GM21786 (cell line): Measurements from ENCODE around the gene SNX33.
"Not testable (repeated sequence)": the region's sequence is repeated elsewhere in the genome, so short reads cannot be mapped to it uniquely, and the experiment has no call there.

Experiments
- ATAC-seq: cut with Tn5 transposase; IDR thresholded peaks from one replicate; pipeline ENCODE4 v1.9.1; 2021; ENCODE audit not compliant: unreplicated experiment

SNX33 gene

GRCh38 chr15:75699517-75699916 is 51.8 kb downstream of the SNX33 start:
- not testable (repeated sequence) for ATAC-seq

- ATAC-seq: peak; percentile 70
Observed at GRCh38 chr15:75699961-75700874, 52.5 kb downstream of the SNX33 start.

- ATAC-seq: not testable (repeated sequence)
Observed at GRCh38 chr15:75701071-75702003, 53.6 kb downstream of the SNX33 start.

DNA sequence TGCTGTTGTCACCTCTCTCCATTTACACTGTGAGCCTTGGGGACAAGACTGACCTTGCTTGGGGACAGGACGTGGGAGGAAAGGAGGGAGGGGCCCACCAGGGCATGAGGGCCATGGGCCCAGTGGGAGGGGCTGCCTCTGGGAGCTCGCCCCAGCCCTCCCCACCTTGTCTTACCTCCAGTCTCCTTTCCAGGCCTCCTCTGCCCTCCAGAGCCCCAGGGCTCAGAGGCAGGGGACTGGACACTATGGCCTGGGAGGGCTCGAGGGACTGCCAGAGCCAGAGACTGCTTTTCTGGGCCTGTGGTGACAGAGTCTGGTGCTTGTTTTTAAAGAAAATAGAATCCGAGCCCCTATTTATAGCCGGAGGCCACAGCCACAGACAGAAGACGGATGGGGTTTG is 54.7 kb downstream of the SNX33 start:
- no peak for ATAC-seq

GRCh38 chr15:75703440-75704262 is 55.9 kb downstream of the SNX33 start:
- not testable (repeated sequence) for ATAC-seq

- ATAC-seq: no peak
Observed at GRCh38 chr15:75704263-75704615, 56.5 kb downstream of the SNX33 start.

DNA sequence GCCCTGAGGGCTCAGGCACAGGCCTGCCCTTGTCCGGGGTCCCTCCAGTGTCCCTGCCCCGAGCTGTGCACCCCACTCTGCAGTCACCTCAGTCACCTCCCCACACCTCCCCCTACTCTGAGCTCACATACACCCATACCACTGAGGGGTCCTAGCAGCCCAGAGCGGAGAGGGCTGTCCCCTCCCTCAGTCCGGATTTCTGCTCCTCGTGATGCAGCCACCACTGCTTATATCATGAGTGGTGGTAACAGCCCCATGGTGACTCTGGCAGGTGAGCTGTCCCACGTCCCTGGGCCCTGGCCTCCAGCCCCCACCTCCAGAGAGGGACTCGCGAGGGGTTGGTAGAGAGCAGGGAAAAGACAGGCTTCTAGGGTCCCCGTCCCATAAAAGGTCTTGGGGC is 56.9 kb downstream of the SNX33 start:
- no peak for ATAC-seq

- not testable (repeated sequence) for ATAC-seq
Observed at GRCh38 chr15:75705375-75705774, 57.7 kb downstream of the SNX33 start.

DNA sequence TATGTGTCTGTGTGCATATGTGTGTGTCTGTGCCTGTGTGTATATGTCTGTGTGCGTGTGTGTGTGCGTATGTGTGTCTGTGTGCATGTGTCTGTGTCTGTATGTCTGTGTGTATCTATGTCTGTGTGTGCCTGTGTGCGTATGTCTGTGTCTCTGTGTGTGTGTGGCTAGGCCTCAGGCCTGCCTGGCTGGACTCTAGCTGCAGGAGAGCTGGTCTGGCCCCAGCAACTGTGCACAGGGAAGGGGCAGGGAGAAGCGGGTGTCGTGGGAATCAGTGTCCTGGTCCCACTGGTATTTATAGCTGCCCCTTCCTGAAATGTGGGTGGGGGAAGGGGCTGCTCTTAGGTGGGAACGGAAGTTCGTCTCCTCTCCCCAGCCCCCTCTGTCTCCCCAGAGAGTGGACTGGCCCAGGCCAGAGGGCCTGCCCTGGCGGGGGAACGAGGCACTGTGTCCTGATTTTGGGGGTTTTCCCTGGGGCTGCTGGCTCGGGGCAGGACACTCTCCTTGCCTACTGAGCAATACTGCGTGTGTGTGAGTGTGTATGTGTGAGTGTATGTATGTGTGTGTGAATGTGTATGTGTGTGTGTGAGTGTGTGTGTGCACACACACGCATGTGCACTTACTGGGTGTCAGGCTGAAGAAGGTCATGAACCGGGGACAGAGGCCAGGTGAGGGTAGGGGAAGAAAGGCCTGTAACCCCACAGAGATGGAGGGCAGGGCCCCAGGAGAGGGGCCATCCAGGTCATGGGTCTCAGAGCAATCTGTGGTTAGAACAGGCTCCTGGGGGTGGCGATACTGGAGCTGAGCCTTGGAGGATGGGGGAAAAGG is 58.4 kb downstream of the SNX33 start:
- ATAC-seq: no peak

DNA sequence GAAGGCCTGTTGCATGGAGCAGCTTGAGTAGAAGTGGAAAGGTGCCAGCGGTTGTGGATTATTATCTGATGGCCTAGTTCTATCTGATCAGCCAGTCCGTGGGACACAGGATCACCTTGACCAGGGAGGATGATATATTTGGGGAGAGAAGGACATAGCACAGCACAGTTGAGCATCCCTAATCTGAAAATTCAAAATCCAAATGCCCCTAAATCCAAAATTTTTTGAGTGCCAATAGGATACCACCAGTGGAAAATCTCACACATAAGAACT is 58.9 kb downstream of the SNX33 start:
- no peak for ATAC-seq

- not testable (repeated sequence) for ATAC-seq
Observed at GRCh38 chr15:75709458-75709857, 61.7 kb downstream of the SNX33 start.

DNA sequence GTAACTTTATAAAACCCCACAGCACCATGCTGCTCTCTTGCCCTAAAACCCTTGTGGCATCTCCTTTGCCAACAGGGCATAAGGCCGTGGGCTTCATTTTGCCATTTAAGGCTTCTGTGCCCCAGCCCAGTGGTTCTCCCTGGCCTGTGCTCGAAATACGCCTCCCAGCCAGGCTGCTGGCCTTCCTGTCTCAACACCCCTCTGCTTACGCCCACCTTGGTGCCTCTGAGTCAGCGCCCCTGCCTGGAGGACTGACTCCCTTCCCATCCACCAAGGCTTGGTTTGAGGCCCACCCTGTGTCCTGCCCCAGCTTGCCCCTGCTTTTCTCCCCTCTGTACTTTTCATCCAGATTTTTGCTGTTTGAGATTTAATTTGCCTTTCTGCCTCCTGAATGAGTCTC is 63.2 kb downstream of the SNX33 start:
- not testable (repeated sequence) for ATAC-seq

DNA sequence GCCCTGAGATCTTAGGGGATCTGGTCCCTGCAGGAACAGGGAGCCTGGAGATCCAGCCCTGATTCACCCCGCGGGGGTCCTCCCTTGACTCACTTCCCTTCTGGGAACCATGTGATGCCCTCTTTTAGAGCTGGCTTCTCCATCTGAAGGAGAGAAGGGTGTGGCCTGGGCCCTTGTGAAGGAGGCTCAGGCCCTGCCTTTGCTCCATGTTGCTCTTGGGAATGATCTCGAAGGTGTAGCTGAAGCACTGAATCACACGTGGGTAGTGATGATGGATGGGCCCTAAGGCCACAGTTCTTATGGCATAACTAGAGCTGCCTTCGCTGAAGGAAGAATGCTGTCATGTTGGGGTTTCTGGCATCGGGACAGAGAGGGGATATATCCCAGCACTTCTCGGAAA is 63.8 kb downstream of the SNX33 start:
- not testable (repeated sequence) for ATAC-seq
